Psoas muscle (tissue), 8 donors: ENCODE data around the gene ANKRD55. TPM values are rescaled to one million over a fixed set of nuclear protein-coding genes. Genes with fewer than 3 reads are reported as not detected.

Source experiments
- ATAC-seq, 4 donors: fragments of 200-7000 bp; cut with Tn5 transposase; one replicate each; pipeline ENCODE4 v1.9.1; 2020; ENCODE audit warnings: moderate library complexity in 3 of 4, mild to moderate bottlenecking in 2 of 4
- DNase-seq, 2 donors: peaks; one replicate each; pipeline ENCODE4 v3.0.0-alpha.2; 2020
- H3K27ac ChIP-seq: fragments of 200-600 bp; one replicate; pipeline ENCODE4 v1.8.0; 2022
- H3K27me3 ChIP-seq, 3 donors: fragments of 200-600 bp in 1 of 3; one replicate each; pipeline versions ENCODE4 v1.6.1 to v1.8.0; 2013 to 2022; ENCODE audit warnings: low read length in 2 of 3, mild to moderate bottlenecking in 2 of 3, moderate library complexity in 1 of 3; ENCODE audit not compliant: insufficient read depth in 3 of 3
- H3K36me3 ChIP-seq, 2 donors: fragments of 200-600 bp in 1 of 2; one replicate each; pipeline versions ENCODE4 v1.6.1 to v1.8.0; 2013 to 2022; ENCODE audit warnings: low read depth in 1 of 2, mild to moderate bottlenecking in 1 of 2, moderate library complexity in 1 of 2; ENCODE audit not compliant: insufficient read depth in 1 of 2
- H3K4me1 ChIP-seq: fragments of 200-600 bp; one replicate; pipeline ENCODE4 v1.8.0; 2022
- H3K4me3 ChIP-seq: fragments of 200-600 bp; one replicate; pipeline ENCODE4 v1.8.0; 2022; ENCODE audit warnings: mild to moderate bottlenecking
- H3K9me3 ChIP-seq: fragments of 200-600 bp; one replicate; pipeline ENCODE4 v1.8.0; 2022
- WGBS, 3 donors: extraction: QIAGEN DNeasy Blood & Tissue Kit; methylation state at CpG; one replicate each; pipeline versions ENCODE4 v1.1.6 to v1.1.7; 2013; 5-methylcytosine and 5-hydroxymethylcytosine counted together
- intact Hi-C, 2 donors: fragments of 100-400 bp; cut with DNase I; formaldehyde crosslinking; loops; one replicate each; pipeline versions ENCODE4 v1.11.0 to v1.14.2; 2022
- polyA plus RNA-seq, 3 donors: library from polyadenylated mRNA; stranded (reverse); fragments of 200-250 nt; gene quantifications; one replicate each; pipeline ENCODE4 v1.2.3, GENCODE V29; 2013
- total RNA-seq, 4 donors: library from RNA; stranded (reverse); fragmentation: NEBNext Ultra II Directional in 2 of 4; extraction: Animal tissue kit (Norgen Biotek cat#: 25700) in 2 of 4; gene quantifications; one replicate each; pipeline versions ENCODE4 v1.2.1 to v1.2.4, GENCODE V29; 2021 to 2023
- TF ChIP-seq, protein P1 (sequence below): fragments of 200-600 bp; IDR thresholded peaks from one replicate; pipeline ENCODE4 v1.8.0; 2022; ENCODE audit warnings: antibody characterized with exemption
- donor health status: healthy with polysubstance abuse.
- donor health status: DM: no; HTN: no; CAD: no; lungs with moderate emphysema.
- donor health status: Bipolar disorder and iron deficiency.
- donor health status: healthy.
- donor health status: DM: yes; HTN: yes; CAD: no.
- donor health status: DM: no; HTN: no; CAD: no.
- donor health status: DM: no; HTN: no; CAD: no.
- donor health status: DM: yes; HTN: yes; CAD: no.

The ANKRD55 gene
- total and polyA plus RNA-seq, 7 donors: 0.01 to 0.04 TPM; not detected in 5

DNA sequence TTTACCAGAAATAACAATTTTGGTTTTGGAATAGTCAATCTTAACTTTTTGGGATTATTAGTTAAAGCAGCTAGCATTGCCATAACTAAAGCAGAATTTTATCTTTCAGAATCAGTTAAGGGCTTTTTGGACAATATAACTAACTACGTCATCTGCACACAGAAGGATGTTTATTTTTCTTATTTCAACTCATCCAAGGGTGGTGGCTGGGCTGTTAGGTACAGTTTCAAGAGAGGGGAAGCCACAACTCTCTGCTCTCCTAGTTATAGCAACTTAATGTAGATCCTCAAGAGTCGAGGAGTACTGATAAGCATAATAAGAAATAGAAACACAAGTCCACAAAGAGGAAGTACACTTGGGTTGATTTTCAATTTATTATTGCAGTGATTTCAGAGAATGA, 65.6 kb downstream of the ANKRD55 start:
- Histone ChIP-seq H3K4me3 (no peak overlapping the region), H3K36me3 (no peaks in the 10 kb centered on the region), H3K27me3 (no peaks in the 10 kb centered on the region), H3K27ac (no peak overlapping the region), H3K9me3 (no peaks in the 10 kb centered on the region), H3K4me1 (no peaks in the 10 kb centered on the region)
- WGBS, 3 donors: 78 to 88% (median 85%) methylated on average over 2 of the region's 2 CpGs
- no peak for DNase-seq
- TF ChIP-seq, protein P1, sequence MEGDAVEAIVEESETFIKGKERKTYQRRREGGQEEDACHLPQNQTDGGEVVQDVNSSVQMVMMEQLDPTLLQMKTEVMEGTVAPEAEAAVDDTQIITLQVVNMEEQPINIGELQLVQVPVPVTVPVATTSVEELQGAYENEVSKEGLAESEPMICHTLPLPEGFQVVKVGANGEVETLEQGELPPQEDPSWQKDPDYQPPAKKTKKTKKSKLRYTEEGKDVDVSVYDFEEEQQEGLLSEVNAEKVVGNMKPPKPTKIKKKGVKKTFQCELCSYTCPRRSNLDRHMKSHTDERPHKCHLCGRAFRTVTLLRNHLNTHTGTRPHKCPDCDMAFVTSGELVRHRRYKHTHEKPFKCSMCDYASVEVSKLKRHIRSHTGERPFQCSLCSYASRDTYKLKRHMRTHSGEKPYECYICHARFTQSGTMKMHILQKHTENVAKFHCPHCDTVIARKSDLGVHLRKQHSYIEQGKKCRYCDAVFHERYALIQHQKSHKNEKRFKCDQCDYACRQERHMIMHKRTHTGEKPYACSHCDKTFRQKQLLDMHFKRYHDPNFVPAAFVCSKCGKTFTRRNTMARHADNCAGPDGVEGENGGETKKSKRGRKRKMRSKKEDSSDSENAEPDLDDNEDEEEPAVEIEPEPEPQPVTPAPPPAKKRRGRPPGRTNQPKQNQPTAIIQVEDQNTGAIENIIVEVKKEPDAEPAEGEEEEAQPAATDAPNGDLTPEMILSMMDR: no peak
- intact Hi-C loops: no loop called here
- no peak for ATAC-seq

DNA sequence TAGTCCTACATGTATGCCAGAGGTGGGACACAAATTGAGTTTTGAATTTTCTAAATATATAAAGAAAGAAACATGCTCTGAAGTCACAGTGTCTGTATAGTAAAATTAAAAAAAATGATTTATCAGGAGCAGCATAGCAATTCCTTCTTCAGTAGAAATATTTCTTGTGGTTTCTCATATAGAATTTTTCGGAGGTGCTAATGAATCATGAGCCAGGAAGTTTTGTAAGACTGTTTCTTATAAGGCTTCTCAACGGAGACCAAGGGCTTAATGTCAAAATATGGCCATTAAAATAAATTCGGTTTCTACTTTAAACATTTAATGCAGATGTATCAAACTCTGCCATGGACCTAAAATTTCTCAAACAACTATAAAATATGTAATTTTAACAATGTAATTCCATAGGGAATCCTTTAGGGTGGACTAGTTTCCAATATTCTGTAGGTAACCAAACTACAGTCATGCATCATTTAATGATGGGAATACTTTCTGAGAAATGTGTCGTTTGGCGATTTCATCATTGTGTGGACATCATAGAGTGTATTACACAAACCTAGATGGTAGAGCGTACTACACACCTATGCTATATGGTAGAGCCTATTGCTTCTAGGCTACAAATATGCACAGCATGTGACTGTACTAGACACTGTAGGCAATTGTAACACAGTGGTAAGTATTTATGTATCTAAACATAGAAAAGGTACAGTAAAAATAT, 66.3 kb downstream of the ANKRD55 start:
- Histone ChIP-seq H3K4me3 (no peak overlapping the region), H3K4me1 (no peaks in the 10 kb centered on the region), H3K36me3 (no peaks in the 10 kb centered on the region), H3K27me3 (no peaks in the 10 kb centered on the region), H3K27ac (no peak overlapping the region), H3K9me3 (no peaks in the 10 kb centered on the region)
- WGBS, 3 donors: 87 to 91% (median 88%) methylated on average over 6 of the region's 6 CpGs
- DNase-seq (no peak), ATAC-seq (no peak)
- intact Hi-C loops: no loop called here
- TF ChIP-seq, protein P1: no peak

DNA sequence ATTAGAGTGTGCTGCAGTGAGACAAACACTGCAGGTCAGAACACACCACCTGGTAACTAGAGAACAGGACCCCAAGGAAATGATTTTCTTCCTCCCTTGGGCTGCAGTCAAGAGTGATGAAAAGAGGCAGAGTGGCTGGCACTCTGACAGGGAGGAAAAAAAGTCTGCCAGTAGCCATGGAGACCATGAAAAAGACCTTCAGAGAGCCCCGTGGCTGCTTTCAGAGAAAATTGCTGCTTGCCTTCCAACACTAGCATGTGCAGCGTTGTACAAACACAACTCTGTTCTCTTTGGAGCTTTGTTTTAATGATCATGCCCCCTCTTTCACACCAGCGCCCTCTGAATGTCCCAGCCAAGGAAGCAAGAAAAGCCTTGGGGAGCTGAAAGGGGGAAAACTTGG, 68.8 kb downstream of the ANKRD55 start:
- WGBS, 3 donors: 17 to 25% (median 20%) methylated on average over 3 of the region's 3 CpGs
- H3K27me3 ChIP-seq: no peaks in the 10 kb centered on the region
- no peak for DNase-seq
- no peaks in the 10 kb centered on the region for H3K4me1 ChIP-seq
- no peak for ATAC-seq
- no peak overlapping the region for H3K4me3 ChIP-seq
- TF ChIP-seq, protein P1: no peak
- no peaks in the 10 kb centered on the region for H3K36me3 ChIP-seq
- no peaks in the 10 kb centered on the region for H3K9me3 ChIP-seq
- intact Hi-C loops: no loop called here
- no peak overlapping the region for H3K27ac ChIP-seq

DNA sequence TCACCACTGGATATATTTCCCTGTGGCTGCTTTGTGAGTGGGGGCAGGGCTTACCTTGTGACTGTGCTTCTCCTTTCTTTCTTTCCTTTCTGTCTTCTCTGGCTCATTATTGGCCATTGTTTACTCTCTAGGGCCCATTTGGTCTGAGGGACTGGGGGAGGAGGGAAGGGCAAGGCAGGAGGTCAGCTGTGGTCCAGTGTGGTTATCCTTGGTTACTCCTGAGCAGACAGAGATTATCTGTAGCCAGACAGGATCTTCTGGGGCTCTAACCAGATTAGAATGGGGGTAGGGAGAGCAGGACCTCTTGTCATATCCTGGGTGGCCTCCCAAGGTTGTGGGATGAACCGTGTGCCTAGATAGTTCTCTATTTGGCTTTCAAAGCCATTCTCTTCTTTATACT, 71.2 kb downstream of the ANKRD55 start:
- H3K4me3 ChIP-seq: no peak overlapping the region
- H3K27ac ChIP-seq: no peak overlapping the region
- H3K9me3 ChIP-seq: no peaks in the 10 kb centered on the region
- no peaks in the 10 kb centered on the region for H3K27me3 ChIP-seq
- H3K4me1 ChIP-seq: no peaks in the 10 kb centered on the region
- DNase-seq: no peak
- ATAC-seq: no peak
- TF ChIP-seq, protein P1: no peak
- intact Hi-C loops: no loop called here
- H3K36me3 ChIP-seq: no peaks in the 10 kb centered on the region
- WGBS, 3 donors: 46 to 61% (median 50%) methylated on average over 1 of the region's 1 CpG

DNA sequence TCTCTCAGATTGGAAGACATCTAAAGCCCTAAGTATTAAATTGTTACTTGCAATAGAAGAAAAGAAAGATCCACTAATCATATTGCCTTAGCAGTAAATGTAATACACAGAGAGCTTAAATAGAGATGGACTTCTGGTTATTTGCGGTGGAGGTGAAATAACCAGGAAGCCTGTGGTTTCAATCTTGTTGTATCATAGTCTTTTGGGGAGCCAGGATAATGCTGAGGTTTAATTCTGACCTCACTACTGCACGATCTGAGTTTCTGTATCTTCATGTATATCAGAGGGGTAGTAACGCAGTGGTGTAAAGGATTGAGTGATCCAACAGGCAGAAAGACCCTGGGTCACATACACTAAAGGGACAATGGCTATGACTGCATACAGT, 71.7 kb downstream of the ANKRD55 start:
- intact Hi-C loops: no loop called here
- H3K9me3 ChIP-seq: no peaks in the 10 kb centered on the region
- TF ChIP-seq, protein P1: no peak
- no peaks in the 10 kb centered on the region for H3K4me1 ChIP-seq
- no peak overlapping the region for H3K4me3 ChIP-seq
- WGBS, 3 donors: 75 to 87% (median 84%) methylated on average over 3 of the region's 3 CpGs
- DNase-seq: no peak
- H3K27me3 ChIP-seq: no peaks in the 10 kb centered on the region
- no peak for ATAC-seq
- H3K36me3 ChIP-seq: no peaks in the 10 kb centered on the region
- H3K27ac ChIP-seq: no peak overlapping the region
